ENCODE measurements around the gene ERMN. TPM values are rescaled to one million over a fixed set of nuclear protein-coding genes. Genes with fewer than 3 reads are reported as not detected.
"Not testable (repeated sequence)": the region's sequence is repeated elsewhere in the genome, so short reads cannot be mapped to it uniquely, and the experiment has no call there.

The ERMN gene
- total RNA-seq, 1 donor from 2014 or later = not detected

DNA sequence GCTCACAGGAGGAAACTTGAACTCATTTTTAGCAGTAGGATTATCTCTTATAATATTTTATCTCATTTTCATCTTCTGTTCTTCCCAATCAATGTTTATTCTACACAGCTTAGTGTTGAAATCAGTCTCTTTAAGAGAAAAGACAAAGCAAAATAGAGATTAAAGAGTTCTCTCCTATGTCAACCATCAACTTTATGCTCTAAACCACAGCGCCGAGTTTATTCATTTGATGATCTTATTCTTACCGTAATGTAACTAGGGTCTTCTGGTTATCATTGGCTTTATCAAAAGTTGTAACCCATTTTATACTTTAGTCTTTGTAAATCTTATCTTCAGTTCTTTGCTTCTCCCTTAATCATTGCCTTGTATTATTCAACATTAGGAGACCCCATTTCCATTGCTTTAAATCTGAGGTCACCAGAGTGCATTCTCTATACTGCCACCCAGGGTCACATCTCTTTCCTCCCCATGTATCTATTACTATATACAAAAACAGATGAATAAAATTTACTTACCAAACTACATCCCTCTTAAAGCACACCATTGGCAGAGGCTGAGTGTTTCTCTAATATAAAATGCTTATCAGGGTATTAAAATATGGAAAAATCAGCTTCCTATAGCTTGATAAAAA, 22.8 kb upstream of the ERMN start:
- peaks cover 10% of the 10 kb centered on the region for H3K9me3 ChIP-seq (replicated peaks)
- no peak overlapping the region for H3K4me3 ChIP-seq
- H3K27ac ChIP-seq (replicated peaks) = no peak overlapping the region
- H3K36me3 ChIP-seq = no peaks in the 10 kb centered on the region
- DNase-seq = no peak
- H3K27me3 ChIP-seq (ENCODE audit: low read depth) = no peaks in the 10 kb centered on the region
- H3K4me1 ChIP-seq = no peaks in the 10 kb centered on the region
- TF ChIP-seq, protein P1, sequence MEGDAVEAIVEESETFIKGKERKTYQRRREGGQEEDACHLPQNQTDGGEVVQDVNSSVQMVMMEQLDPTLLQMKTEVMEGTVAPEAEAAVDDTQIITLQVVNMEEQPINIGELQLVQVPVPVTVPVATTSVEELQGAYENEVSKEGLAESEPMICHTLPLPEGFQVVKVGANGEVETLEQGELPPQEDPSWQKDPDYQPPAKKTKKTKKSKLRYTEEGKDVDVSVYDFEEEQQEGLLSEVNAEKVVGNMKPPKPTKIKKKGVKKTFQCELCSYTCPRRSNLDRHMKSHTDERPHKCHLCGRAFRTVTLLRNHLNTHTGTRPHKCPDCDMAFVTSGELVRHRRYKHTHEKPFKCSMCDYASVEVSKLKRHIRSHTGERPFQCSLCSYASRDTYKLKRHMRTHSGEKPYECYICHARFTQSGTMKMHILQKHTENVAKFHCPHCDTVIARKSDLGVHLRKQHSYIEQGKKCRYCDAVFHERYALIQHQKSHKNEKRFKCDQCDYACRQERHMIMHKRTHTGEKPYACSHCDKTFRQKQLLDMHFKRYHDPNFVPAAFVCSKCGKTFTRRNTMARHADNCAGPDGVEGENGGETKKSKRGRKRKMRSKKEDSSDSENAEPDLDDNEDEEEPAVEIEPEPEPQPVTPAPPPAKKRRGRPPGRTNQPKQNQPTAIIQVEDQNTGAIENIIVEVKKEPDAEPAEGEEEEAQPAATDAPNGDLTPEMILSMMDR (IDR thresholded peaks at IDR 0.05; ENCODE audit: borderline replicate concordance) = no peak
- intact Hi-C loops (cut with micrococcal nuclease) = no loop called here

DNA sequence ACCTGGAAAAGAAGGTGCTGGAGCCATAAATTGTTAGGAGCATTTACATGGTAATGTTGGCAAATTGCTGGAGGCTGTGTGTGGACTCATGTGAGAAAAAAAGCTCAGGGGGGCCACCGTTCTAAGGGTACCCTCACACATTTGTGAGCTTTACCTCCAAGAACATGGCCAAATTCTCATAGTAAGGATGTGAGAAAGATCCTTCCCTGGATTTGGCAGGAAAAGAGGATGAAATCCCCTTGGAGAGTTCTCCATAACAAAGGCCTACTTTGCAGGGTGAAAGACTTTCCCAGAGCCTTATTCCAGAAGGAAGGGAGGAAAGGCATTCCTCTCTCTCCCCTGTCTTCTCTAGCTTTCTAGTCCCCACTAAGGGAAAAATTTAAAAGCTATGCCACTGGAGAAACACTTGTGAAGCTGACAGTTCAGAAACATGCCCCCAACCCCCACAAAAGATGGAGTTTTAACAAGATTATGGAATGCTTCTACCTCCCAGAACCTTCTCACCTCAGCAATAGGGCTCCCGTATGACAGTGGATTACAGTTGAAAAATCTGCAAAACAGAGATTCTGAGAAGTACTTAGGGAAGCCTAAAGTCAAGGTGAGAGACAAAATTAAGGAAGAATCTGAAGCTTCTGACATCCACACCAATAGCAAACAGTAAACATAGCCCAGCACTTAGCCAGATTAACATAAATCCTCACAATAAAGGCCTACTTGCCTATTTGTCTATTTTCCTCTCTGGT, 20.2 kb upstream of the ERMN start:
- no peaks in the 10 kb centered on the region for H3K27me3 ChIP-seq (ENCODE audit: low read depth)
- H3K9me3 ChIP-seq (replicated peaks) = peaks cover 15% of the 10 kb centered on the region
- H3K36me3 ChIP-seq = no peaks in the 10 kb centered on the region
- no peaks in the 10 kb centered on the region for H3K4me1 ChIP-seq
- no peak overlapping the region for H3K4me3 ChIP-seq
- TF ChIP-seq, protein P1 (IDR thresholded peaks at IDR 0.05; ENCODE audit: borderline replicate concordance) = no peak
- DNase-seq = no peak
- intact Hi-C loops (cut with micrococcal nuclease) = no loop called here
- no peak overlapping the region for H3K27ac ChIP-seq (replicated peaks)

DNA sequence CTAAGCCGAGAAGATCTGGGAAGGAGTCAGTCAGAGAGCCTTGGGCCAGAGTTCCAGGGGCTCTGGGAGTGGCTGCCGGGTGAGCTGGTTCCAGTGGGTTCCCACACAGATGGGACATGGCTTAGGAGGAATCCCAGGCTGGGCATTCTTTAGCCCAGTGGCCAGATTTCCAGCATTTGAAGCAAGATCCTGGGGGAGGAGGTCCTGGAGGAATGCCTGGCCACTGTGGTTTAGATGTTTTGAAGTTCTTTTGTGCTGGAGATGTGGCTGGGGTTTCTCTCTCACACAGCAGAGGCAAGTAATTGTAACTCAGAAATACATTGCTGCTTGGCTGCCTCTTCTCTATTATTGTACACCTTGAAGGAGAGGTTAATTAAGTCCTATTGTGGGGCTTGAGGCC, 15.8 kb upstream of the ERMN start:
- H3K27me3 ChIP-seq (ENCODE audit: low read depth); H3K27ac ChIP-seq (replicated peaks); H3K4me1 ChIP-seq; DNase-seq; H3K36me3 ChIP-seq; intact Hi-C loops (cut with micrococcal nuclease); H3K4me3 ChIP-seq: not testable (repeated sequence)
- H3K9me3 ChIP-seq (replicated peaks) = peaks cover 15% of the 10 kb centered on the region

DNA sequence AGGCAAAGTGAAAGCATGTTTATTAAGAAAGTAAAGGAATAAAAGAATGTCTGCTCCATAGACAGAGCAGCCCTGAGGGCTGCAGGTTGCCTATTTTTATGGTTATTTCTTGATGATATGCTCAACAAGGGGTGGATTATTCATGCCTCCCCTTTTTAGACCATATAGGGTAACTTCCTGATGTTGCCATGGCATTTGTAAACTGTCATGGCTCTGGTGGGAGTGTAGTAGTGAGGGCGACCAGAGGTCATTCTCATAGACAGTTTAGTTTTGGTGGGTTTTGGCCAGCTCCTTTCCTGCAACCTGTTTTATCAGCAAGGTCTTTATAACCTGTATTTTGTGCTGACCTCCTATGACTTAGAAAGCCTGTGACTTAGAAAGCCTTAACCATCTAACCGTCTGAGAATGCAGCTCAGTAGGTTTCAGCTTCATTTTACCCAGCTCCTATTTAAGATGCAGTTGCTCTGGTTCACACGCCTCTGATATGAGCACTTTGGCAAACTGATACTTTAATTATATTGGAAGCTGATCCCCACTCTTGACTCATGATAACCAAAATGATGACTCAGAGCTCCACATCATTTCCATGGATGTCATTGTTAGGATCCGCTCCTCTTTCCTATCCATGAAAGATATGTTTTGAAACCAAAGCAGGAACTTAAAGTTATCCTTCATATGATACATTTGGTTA, 14.5 kb upstream of the ERMN start:
- no peaks in the 10 kb centered on the region for H3K4me1 ChIP-seq
- no peaks in the 10 kb centered on the region for H3K36me3 ChIP-seq
- intact Hi-C loops (cut with micrococcal nuclease) = no loop called here
- no peak overlapping the region for H3K27ac ChIP-seq (replicated peaks)
- no peak overlapping the region for H3K4me3 ChIP-seq
- TF ChIP-seq, protein P1 (IDR thresholded peaks at IDR 0.05; ENCODE audit: borderline replicate concordance) = no peak
- peaks cover 13% of the 10 kb centered on the region for H3K9me3 ChIP-seq (replicated peaks)
- no peak for DNase-seq
- no peaks in the 10 kb centered on the region for H3K27me3 ChIP-seq (ENCODE audit: low read depth)

DNA sequence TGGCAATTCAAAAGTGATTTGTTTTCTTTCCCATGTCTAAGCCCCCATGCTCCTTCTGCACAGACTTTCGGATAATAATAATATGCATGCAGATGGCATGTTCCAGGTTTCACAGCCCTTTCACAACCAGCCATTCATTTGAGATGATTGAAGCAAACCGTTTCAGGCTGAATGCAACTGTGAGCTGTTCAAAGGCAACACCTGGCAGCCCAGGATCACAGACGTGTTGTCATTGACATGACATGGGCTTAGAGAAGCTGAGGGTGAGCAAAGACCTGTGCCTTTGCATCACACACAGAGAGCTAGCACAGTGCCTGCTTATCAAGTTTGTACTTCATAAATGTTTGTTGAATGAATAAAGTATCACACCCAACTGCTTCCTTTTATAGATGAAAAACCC, 12.4 kb upstream of the ERMN start:
- H3K9me3 ChIP-seq (replicated peaks) = peaks cover under 1% of the 10 kb centered on the region
- H3K27me3 ChIP-seq (ENCODE audit: low read depth) = no peaks in the 10 kb centered on the region
- no peaks in the 10 kb centered on the region for H3K4me1 ChIP-seq
- no peak for DNase-seq
- TF ChIP-seq, protein P1 (IDR thresholded peaks at IDR 0.05; ENCODE audit: borderline replicate concordance) = no peak
- H3K27ac ChIP-seq (replicated peaks) = no peak overlapping the region
- H3K4me3 ChIP-seq = no peak overlapping the region
- intact Hi-C loops (cut with micrococcal nuclease) = no loop called here
- H3K36me3 ChIP-seq = no peaks in the 10 kb centered on the region
